Occipital lobe (tissue), 2 donors: ENCODE measurements around the gene TOM1. TPM values are rescaled to one million over a fixed set of nuclear protein-coding genes. Genes with fewer than 3 reads are reported as not detected.

Experiments used
- DNase-seq: peaks from one replicate; lab custom pipeline; 2025; lab: John Stamatoyannopoulos, UW
- total RNA-seq: library from RNA; depleted of rRNA; stranded (reverse); fragments of >200 nt; gene quantifications from one replicate; pipeline ENCODE4 v1.2.3, GENCODE V29; 2014

The TOM1 gene
- total RNA-seq, 1 donor from 2014 or later = 7.2 TPM

DNA sequence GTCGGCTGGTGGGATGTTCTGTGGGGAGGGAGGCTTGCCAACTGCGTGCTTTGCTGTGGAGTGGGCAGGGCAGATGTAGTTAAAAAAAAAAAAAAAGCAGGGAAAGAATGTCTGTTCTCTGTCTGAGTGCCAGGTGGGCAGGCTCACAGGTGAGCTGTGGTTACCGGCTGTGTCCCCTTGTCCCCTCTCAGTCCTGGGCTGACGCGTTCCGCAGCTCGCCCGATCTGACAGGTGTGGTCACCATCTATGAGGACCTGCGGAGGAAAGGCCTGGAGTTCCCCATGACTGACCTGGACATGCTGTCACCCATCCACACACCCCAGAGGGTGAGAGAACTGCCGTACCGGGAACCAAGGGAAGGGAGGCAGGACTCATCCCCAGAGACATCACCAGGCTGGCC is 23.6 kb downstream of the TOM1 start:
- no peak for DNase-seq

GRCh38 chr22:35324067-35324466 is 24.4 kb downstream of the TOM1 start:
- DNase-seq = no peak

DNA sequence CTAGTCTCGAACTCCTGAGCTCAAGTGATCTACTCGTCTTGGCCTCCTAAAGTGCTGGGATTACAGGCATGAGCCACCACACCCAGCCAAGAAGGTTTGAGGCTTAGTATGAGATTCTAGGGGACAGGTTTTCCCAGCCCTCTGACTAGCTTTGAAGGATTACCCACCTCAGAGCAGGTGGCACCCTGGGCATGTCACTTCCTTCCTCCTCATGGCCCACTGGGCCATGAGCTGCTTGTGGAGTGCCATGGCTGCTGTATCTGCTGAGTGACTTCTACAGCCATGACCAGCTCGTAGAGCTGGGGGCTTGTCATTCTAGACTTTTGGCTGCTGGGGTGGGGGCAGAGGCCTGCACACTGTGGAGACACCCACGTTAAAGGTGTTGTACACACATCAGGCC is 25.1 kb downstream of the TOM1 start:
- DNase-seq = no peak

- no peak for DNase-seq
These were observed 25.5 kb downstream of the TOM1 start for GRCh38 chr22:35325209-35325608.

- DNase-seq = no peak
These were observed 27.3 kb downstream of the TOM1 start for GRCh38 chr22:35326854-35327562.

- no peak for DNase-seq
These were observed 28.2 kb downstream of the TOM1 start for GRCh38 chr22:35327690-35328471.

- DNase-seq = no peak
These were observed 28.8 kb downstream of the TOM1 start for GRCh38 chr22:35328472-35328885.

GRCh38 chr22:35329114-35329847 is 29.6 kb downstream of the TOM1 start:
- DNase-seq = no peak

GRCh38 chr22:35330258-35330861 is 30.7 kb downstream of the TOM1 start:
- DNase-seq = no peak

DNA sequence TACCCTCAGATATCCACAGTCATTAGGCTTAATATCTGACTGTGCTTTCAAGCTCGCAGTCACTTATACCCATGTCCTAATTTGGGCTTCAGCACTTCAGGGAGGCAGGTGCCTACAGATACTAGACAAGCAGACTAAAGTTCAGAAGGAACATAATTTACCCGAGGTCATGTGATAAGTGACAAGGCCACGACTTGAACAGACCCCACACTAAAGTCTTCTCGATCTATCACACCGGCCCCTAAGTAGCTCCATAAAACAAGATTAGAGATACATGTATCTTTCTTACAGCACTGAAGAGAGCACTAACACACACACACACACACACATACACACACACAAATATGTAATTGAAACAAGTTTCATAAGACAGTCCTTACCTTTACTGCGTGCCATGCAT is 32.6 kb downstream of the TOM1 start:
- no peak for DNase-seq

- no peak for DNase-seq
These were observed 33.5 kb downstream of the TOM1 start for GRCh38 chr22:35333220-35333619.

DNA sequence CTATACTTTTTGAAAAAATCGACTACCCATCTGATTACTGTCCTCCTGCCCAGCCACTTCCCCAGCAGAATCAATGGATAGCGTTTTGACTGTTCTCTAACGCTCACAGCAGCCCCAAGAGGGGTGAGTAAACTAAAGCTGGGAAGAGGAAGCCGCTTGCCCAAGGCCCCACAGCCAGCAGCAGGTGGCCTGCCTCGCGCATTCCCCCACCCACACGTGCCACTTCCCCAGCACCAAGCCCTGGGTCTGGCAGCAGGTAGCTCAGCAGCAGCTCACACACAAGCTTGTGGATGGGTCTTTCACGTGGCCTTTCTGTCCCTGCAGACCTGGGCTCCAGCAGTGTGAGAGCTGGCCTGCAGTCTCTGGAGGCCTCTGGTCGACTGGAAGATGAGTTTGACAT is 34.3 kb downstream of the TOM1 start:
- no peak for DNase-seq

DNA sequence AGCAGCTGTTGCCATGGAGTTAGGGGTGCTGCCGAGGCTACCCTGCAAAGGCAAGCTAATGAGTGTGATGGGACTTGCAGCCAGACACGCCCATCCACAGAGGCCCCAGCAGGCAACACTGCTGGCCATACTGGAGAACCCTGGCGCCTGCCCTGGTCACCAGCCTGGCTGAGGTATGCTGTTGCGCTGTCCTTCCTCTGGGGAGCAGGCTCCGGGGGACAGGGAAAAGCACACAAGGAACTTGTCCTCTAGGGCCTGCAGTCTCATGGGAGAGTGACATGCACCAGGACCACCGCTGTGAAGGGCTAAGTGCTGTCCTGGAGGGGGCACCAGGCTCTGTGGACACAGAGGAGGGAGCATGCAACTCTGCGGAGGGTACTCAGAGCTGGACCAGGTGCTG is 35.8 kb downstream of the TOM1 start:
- no peak for DNase-seq

- no peak for DNase-seq
These were observed 36.5 kb downstream of the TOM1 start for GRCh38 chr22:35335936-35336781.

- DNase-seq = no peak
These were observed 38.2 kb downstream of the TOM1 start for GRCh38 chr22:35337932-35338331.

DNA sequence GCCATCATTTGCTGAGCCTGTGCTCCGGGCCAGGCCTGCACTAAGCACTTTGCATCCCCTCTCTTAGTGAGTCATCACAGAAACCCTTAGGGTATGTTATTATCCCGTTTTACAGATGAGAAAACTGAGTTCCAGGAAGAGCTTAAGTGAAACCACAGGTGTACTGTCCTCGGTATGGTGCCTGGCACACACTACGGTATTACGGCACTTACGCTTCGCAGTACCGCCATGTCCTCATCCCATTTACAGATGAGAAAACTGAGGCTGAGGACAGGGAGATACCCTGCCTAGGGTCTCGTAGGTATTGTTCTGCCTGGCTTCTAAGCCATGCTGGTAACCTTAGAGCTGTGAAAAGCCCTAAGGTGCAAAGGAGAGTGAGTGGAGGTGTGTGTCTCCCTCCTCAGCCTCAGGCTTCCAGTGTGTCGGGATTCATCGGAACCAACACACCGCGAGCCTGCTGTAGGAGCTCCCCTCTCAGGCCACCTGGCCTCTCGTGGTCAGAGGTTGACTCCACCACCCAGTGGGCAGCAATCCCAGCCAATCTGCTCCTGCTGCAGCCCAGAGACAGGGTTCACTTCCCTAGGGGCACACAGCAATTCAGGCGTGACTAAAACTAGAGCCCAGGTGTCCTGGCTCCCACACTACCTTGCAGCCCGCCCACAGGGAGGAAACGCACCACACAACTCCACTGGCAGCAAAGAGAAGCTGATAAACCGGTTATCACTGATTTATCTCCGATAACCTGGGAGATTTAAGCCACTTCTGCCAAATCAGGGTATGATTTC is 41.6 kb downstream of the TOM1 start:
- DNase-seq = no peak

- DNase-seq = no peak
These were observed 42.7 kb downstream of the TOM1 start for GRCh38 chr22:35342390-35342789.

GRCh38 chr22:35343664-35344550 is 44.2 kb downstream of the TOM1 start:
- DNase-seq = no peak
